Mesothelial cell of epicardium (in vitro differentiated cells): ENCODE measurements around the gene HSF4. TPM values are rescaled to one million over a fixed set of nuclear protein-coding genes. Genes with fewer than 3 reads are reported as not detected.
A peak's percentile ranks its signal among the peaks of the same experiment; 100 is the strongest.

ENCODE experiments used
- DNase-seq, 2 experiments: peaks; one replicate each; pipeline ENCODE4 v3.0.0; 2021; ENCODE audit warnings: low spot score in 2 of 2; ENCODE audit not compliant: unreplicated experiment in 2 of 2
- H3K27ac Mint-ChIP-seq: 2 replicates; pipeline ENCODE4 v1.8.0; 2021; ENCODE audit warnings: mixed read lengths
- H3K27me3 Mint-ChIP-seq: 2 replicates; pipeline ENCODE4 v1.8.0; 2021; ENCODE audit warnings: low read depth, mixed read lengths
- H3K36me3 Mint-ChIP-seq: 2 replicates; pipeline ENCODE4 v1.8.0; 2021; ENCODE audit warnings: mixed read lengths
- H3K4me1 Mint-ChIP-seq: 2 replicates; pipeline ENCODE4 v1.8.0; 2021; ENCODE audit warnings: mixed read lengths
- H3K4me3 Mint-ChIP-seq: 2 replicates; pipeline ENCODE4 v1.8.0; 2021; ENCODE audit warnings: mild to moderate bottlenecking, moderate library complexity, mixed read lengths
- H3K9me3 Mint-ChIP-seq: 2 replicates; pipeline ENCODE4 v1.8.0; 2021; ENCODE audit warnings: mixed read lengths
- total RNA-seq: library from RNA; stranded (reverse); gene quantifications from 3 replicates; pipeline ENCODE4 v1.2.1, GENCODE V29; 2021
- TF ChIP-seq, protein P1 (sequence below): fragments of 200-600 bp; sonication (generic); IDR thresholded peaks from one replicate; pipeline ENCODE4 v1.5.0; 2021; ENCODE audit warnings: antibody characterized with exemption; ENCODE audit not compliant: unreplicated experiment

HSF4 gene, protein sequence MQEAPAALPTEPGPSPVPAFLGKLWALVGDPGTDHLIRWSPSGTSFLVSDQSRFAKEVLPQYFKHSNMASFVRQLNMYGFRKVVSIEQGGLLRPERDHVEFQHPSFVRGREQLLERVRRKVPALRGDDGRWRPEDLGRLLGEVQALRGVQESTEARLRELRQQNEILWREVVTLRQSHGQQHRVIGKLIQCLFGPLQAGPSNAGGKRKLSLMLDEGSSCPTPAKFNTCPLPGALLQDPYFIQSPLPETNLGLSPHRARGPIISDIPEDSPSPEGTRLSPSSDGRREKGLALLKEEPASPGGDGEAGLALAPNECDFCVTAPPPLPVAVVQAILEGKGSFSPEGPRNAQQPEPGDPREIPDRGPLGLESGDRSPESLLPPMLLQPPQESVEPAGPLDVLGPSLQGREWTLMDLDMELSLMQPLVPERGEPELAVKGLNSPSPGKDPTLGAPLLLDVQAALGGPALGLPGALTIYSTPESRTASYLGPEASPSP
- 10.7 to 14.2 TPM (median 13.1 TPM) in 3 replicates for total RNA-seq

DNA sequence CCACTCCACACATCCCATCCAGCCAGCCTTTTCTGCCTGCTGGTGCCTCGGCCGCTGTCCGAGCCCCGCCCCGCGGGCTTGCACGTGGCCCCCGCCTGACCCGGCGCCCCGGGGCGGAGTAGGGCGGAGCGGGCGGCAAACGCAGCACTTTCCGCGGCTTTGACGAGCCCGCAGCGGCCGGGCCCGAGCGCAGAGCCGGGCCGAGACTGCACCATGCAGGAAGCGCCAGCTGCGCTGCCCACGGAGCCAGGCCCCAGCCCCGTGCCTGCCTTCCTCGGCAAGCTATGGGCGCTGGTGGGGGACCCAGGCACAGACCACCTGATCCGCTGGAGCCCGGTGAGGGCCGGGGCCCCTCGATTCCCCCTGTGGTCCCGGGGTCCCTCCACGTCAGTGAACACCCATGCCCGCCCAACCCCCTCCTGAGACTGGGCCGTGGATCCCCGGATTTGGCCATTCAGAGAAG lies at the start of gene HSF4:
Gene HSF4 (plus strand): TSS at position 147 of the 463 bp plus-strand sequence. CDS start 67 bp downstream, at position 214.
- Mint-ChIP-seq H3K9me3 (no peaks in the 10 kb centered on the region), H3K27ac (no peak within 1 kb of the TSS), H3K27me3 (peaks cover 95% of the 10 kb centered on the region), H3K4me1 (peaks cover 27% of the 10 kb centered on the region), H3K36me3 (no peaks in the 10 kb centered on the region), H3K4me3 (peak within 1 kb of the TSS; percentile 49)
- DNase-seq, result no peak
- TF ChIP-seq, protein P1, sequence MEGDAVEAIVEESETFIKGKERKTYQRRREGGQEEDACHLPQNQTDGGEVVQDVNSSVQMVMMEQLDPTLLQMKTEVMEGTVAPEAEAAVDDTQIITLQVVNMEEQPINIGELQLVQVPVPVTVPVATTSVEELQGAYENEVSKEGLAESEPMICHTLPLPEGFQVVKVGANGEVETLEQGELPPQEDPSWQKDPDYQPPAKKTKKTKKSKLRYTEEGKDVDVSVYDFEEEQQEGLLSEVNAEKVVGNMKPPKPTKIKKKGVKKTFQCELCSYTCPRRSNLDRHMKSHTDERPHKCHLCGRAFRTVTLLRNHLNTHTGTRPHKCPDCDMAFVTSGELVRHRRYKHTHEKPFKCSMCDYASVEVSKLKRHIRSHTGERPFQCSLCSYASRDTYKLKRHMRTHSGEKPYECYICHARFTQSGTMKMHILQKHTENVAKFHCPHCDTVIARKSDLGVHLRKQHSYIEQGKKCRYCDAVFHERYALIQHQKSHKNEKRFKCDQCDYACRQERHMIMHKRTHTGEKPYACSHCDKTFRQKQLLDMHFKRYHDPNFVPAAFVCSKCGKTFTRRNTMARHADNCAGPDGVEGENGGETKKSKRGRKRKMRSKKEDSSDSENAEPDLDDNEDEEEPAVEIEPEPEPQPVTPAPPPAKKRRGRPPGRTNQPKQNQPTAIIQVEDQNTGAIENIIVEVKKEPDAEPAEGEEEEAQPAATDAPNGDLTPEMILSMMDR, result no peak

DNA sequence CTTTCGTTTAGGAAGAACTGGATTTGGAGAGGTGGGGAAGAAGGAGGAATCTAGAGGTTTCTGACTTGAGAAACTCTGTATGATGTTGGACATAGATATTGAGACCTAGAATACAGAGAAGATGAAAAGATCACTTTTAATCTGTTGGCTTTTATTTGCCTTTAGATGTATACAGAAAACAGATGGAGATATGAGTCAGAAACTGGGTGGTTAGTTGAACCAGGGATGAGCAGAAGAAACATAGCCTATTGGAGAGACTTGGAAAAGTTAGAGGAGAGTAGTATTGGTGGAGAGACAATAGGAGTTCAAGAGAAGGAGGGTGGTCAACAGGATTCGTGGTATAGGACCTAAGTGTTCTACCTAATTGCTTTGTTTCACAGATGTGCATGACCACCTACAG lies 49.8 kb upstream of the HSF4 start:
- no peak overlapping the region for H3K4me3 Mint-ChIP-seq
- no peak overlapping the region for H3K27ac Mint-ChIP-seq
- H3K36me3 Mint-ChIP-seq, result peaks cover 2% of the 10 kb centered on the region
- DNase-seq, result no peak
- peaks cover 12% of the 10 kb centered on the region for H3K4me1 Mint-ChIP-seq
- no peaks in the 10 kb centered on the region for H3K27me3 Mint-ChIP-seq
- H3K9me3 Mint-ChIP-seq, result no peaks in the 10 kb centered on the region
- TF ChIP-seq, protein P1, result no peak

DNA sequence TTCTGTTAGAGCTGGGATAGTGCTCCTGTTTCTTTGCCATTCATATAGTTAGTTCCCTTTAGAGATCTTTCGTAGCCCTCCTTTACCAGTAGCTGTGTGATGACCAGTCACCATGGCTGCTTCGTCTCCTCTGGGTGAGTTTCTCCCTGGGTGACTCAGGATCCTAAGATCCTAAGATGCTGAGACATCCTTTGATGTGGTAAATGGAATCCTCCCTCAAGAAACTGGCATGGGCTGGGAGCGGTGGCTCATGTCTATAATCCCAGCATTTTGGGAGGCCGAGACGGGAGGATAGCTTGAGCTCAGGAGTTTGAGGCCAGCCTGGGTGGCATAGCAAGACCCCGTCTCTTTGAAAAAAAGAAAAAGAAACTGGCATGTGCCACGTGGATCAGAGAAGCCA lies 48.9 kb upstream of the HSF4 start:
- TF ChIP-seq, protein P1, result no peak
- no peaks in the 10 kb centered on the region for H3K27me3 Mint-ChIP-seq
- H3K36me3 Mint-ChIP-seq, result peaks cover 5% of the 10 kb centered on the region
- H3K4me3 Mint-ChIP-seq, result no peak overlapping the region
- H3K4me1 Mint-ChIP-seq, result peaks cover 12% of the 10 kb centered on the region
- no peaks in the 10 kb centered on the region for H3K9me3 Mint-ChIP-seq
- DNase-seq, result no peak
- H3K27ac Mint-ChIP-seq, result no peak overlapping the region

DNA sequence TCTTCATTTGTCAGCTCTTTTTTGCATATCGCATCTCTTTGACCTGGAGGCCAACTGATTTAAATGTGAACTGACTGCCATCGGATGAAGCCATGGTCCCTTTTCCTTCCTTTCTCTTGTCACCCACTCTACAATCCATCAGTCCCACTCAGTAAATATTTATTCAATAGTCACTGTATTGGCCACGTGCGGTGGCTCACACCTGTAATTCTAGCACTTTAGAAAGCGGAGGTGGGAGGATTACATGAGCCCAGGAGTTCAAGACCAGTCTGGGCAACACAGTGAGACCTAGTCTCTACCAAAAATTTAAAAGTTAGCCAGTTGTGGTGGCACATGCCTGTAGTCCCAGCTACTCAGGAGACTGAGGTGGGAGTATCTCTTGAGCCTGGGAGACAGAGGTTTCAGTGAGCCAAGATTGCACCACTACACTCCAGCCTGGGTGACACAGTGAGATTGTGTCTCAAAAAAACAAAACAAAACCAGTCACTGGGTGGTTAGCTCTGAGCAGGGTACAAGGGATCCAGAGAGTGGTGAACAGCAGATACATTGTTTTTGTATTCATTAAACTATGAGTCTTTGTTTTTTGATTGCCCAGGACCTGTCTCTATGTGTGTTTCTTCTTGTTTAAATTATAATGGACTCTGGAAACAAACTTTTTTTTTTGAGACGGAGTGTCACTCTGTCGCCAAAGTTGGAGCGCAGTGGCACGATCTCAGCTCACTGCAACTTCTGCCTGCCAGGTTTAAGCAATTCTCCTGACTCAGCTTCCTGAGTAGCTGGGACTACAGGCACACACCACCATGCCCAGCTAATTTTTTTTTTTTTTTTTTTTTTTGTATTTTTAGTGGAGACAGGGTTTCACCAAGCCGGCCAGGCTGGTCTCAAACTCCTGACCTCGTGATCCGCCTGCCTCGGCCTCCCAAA lies 47.9 kb upstream of the HSF4 start:
- H3K27me3 Mint-ChIP-seq, result no peaks in the 10 kb centered on the region
- no peaks in the 10 kb centered on the region for H3K9me3 Mint-ChIP-seq
- no peak for DNase-seq
- H3K27ac Mint-ChIP-seq, result no peak overlapping the region
- no peak overlapping the region for H3K4me3 Mint-ChIP-seq
- peaks cover 5% of the 10 kb centered on the region for H3K36me3 Mint-ChIP-seq
- peaks cover 5% of the 10 kb centered on the region for H3K4me1 Mint-ChIP-seq
- TF ChIP-seq, protein P1, result no peak

DNA sequence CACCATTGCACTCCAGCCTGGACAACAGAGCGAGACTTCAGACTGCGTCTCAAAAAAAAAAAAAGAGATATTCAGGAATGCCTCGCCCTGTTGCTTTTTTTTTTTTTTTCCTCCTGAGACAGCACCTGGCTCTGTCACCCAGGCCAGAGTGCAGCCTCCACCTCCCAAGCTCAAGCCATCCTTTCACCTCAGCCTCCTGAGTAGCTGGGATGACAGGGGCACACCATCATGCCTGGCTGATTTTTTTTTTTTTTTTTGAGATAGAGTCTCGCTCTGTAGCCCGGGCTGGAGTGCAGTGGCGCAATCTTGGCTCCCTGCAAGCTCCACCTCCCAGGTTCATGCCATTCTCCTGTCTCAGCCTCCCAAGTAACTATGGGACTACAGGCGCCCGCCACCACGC lies 46.8 kb upstream of the HSF4 start:
- no peaks in the 10 kb centered on the region for H3K27me3 Mint-ChIP-seq
- H3K4me1 Mint-ChIP-seq, result peaks cover 4% of the 10 kb centered on the region
- peaks cover 7% of the 10 kb centered on the region for H3K36me3 Mint-ChIP-seq
- DNase-seq, result no peak
- no peaks in the 10 kb centered on the region for H3K9me3 Mint-ChIP-seq
- no peak overlapping the region for H3K27ac Mint-ChIP-seq
- no peak overlapping the region for H3K4me3 Mint-ChIP-seq
- TF ChIP-seq, protein P1, result no peak
